ENCODE results near the gene REXO2.

REXO2 gene

DNA sequence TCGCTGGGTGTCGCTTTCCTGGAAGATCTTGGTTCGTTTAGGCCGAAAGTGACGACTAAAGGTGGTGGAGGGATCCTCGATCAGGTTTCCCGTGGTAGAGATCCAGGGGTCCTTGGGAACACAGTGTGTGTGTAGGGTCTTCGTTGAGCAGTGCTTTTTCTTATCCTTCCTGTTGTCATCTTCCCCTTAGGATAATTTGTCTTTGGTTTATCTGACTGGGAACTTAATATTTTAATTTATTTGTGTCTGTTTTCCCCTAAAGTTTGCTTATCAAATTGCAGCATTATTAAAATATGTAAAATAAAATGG is 38.4 kb upstream of the REXO2 start:
- H3K27ac ChIP-seq (ENCODE audit: low read depth in 2 of 2, low read length in 2 of 2): peak overlapping the region; percentile 97 to 99
- H3K36me3 ChIP-seq (ENCODE audit: control insufficient read depth in 2 of 2, insufficient read depth in 2 of 2, low read length in 2 of 2): peaks cover 9 to 12% of the 10 kb centered on the region in 2 donors
- peak overlapping the region; percentile 100 for H3K9ac ChIP-seq (ENCODE audit: low read depth in 1 of 2, low read length in 2 of 2)
- H3K4me1 ChIP-seq (ENCODE audit: control insufficient read depth in 2 of 2, insufficient read depth in 2 of 2, low read length in 2 of 2): peaks cover 9 to 11% of the 10 kb centered on the region in 2 donors
- peak overlapping the region; percentile 74 to 100 for H3K4me3 ChIP-seq (ENCODE audit: low read length in 2 of 2)
- H3K9me3 ChIP-seq (ENCODE audit: control insufficient read depth in 2 of 2, low read length in 2 of 2): no peaks in the 10 kb centered on the region
- no peaks in the 10 kb centered on the region for H3K27me3 ChIP-seq (ENCODE audit: control insufficient read depth in 2 of 2, insufficient read depth in 2 of 2, low read length in 2 of 2)

DNA sequence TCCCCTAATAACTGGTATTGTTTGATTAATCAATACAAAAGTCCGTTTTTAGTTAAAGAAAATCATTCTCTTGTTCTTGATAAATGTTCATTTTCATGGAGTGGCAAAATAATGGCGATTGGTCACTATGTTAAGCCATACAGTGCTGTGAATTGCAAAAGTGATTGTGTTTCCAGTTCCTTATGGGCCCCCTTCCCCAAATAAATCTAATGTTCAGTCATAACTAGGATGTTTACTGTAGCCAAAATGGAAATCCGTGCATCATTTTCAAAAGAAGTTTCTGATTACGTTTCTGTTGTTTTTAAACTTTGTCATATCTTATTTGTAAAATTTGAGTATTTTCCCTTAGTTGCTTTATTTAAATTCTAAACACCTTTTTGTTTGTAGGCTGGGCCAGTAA is 38.0 kb upstream of the REXO2 start:
- Histone ChIP-seq H3K9ac (ENCODE audit: low read depth in 1 of 2, low read length in 2 of 2) (peak overlapping the region; percentile 100), H3K4me1 (ENCODE audit: control insufficient read depth in 2 of 2, insufficient read depth in 2 of 2, low read length in 2 of 2) (peaks cover 7 to 9% of the 10 kb centered on the region in 2 donors), H3K27me3 (ENCODE audit: control insufficient read depth in 2 of 2, insufficient read depth in 2 of 2, low read length in 2 of 2) (no peaks in the 10 kb centered on the region), H3K9me3 (ENCODE audit: control insufficient read depth in 2 of 2, low read length in 2 of 2) (no peaks in the 10 kb centered on the region), H3K36me3 (ENCODE audit: control insufficient read depth in 2 of 2, insufficient read depth in 2 of 2, low read length in 2 of 2) (peaks cover 13 to 17% of the 10 kb centered on the region in 2 donors), H3K4me3 (ENCODE audit: low read length in 2 of 2) (peak overlapping the region; percentile 74 to 100), H3K27ac (ENCODE audit: low read depth in 2 of 2, low read length in 2 of 2) (peak overlapping the region in 1 of 2 donors; percentile 14)

DNA sequence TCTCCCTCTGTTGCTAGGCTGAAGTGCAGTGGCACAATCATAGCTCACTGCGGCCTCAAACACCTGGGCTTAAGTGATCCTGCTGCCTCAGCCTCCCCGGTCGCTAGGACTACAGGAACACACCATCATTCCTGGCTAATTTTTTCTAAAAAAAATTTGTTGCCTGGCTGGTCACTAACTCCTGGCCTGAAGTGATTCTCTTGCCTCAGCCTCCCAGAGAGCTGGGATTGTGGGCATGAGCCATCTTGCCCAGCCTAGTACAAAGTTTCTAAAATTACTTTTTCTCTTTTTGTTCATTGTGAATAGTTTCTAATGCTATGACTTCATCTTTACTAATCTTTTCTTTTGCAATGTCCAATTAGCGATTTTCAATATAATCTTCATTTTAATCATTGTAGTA is 26.3 kb upstream of the REXO2 start:
- H3K9me3 ChIP-seq (ENCODE audit: control insufficient read depth in 2 of 2, low read length in 2 of 2): no peaks in the 10 kb centered on the region
- H3K27me3 ChIP-seq (ENCODE audit: control insufficient read depth in 2 of 2, insufficient read depth in 2 of 2, low read length in 2 of 2): no peaks in the 10 kb centered on the region
- H3K4me1 ChIP-seq (ENCODE audit: control insufficient read depth in 2 of 2, insufficient read depth in 2 of 2, low read length in 2 of 2): no peaks in the 10 kb centered on the region
- H3K9ac ChIP-seq (ENCODE audit: low read depth in 1 of 2, low read length in 2 of 2): no peak overlapping the region
- H3K27ac ChIP-seq (ENCODE audit: low read depth in 2 of 2, low read length in 2 of 2): no peak overlapping the region
- no peak overlapping the region for H3K4me3 ChIP-seq (ENCODE audit: low read length in 2 of 2)
- peaks cover 18 to 19% of the 10 kb centered on the region in 2 donors for H3K36me3 ChIP-seq (ENCODE audit: control insufficient read depth in 2 of 2, insufficient read depth in 2 of 2, low read length in 2 of 2)

DNA sequence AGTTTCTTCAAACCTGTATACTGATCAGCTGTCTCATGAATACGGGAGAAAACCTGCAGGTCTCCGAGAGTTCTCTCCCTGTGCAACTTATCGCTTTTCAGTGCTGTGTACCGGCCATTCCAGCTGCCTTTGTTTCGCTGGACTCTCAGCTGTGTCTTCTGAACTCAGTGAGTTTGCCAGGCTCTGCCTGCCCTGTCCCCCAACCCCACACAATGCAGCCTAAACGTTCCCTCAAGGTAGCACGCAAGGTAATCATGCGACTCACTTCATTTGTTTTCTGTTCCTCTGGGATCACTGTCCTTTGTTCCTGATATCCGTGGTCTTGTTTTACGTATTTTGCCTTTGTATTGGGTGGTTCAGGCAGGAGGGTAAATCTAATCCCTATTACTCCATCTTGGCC is 25.3 kb upstream of the REXO2 start:
- Histone ChIP-seq H3K9me3 (ENCODE audit: control insufficient read depth in 2 of 2, low read length in 2 of 2) (no peaks in the 10 kb centered on the region), H3K36me3 (ENCODE audit: control insufficient read depth in 2 of 2, insufficient read depth in 2 of 2, low read length in 2 of 2) (peaks cover 13 to 14% of the 10 kb centered on the region in 2 donors), H3K9ac (ENCODE audit: low read depth in 1 of 2, low read length in 2 of 2) (no peak overlapping the region), H3K4me1 (ENCODE audit: control insufficient read depth in 2 of 2, insufficient read depth in 2 of 2, low read length in 2 of 2) (no peaks in the 10 kb centered on the region), H3K27me3 (ENCODE audit: control insufficient read depth in 2 of 2, insufficient read depth in 2 of 2, low read length in 2 of 2) (no peaks in the 10 kb centered on the region), H3K27ac (ENCODE audit: low read depth in 2 of 2, low read length in 2 of 2) (no peak overlapping the region), H3K4me3 (ENCODE audit: low read length in 2 of 2) (no peak overlapping the region)

DNA sequence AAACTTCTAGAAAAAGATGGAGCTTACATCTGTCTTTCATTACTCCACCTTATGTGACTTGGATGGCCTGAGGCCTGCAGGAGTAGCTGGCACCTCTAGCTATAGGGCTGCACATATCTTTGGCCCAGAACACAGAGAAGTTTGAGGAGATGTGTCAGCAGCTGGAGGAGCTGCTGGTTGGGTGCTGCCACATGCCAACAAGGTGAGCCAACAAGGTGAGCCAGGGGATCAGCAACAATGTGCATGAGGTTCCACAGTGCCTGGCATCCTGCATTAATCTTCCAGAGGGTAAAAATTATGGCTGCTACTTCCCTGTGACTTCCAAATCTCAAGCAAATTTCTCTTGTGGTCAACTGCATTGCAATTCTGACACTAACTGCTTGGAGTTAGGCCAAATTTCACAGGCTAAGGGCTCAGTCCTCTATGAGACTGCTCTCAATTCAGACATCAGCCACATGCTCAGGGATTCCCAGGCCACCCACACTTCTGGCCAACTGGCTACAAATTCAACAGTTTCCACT is 22.8 kb upstream of the REXO2 start:
- H3K27me3 ChIP-seq (ENCODE audit: control insufficient read depth in 2 of 2, insufficient read depth in 2 of 2, low read length in 2 of 2): no peaks in the 10 kb centered on the region
- H3K9me3 ChIP-seq (ENCODE audit: control insufficient read depth in 2 of 2, low read length in 2 of 2): no peaks in the 10 kb centered on the region
- H3K36me3 ChIP-seq (ENCODE audit: control insufficient read depth in 2 of 2, insufficient read depth in 2 of 2, low read length in 2 of 2): no peaks in the 10 kb centered on the region
- no peak overlapping the region for H3K27ac ChIP-seq (ENCODE audit: low read depth in 2 of 2, low read length in 2 of 2)
- no peak overlapping the region for H3K9ac ChIP-seq (ENCODE audit: low read depth in 1 of 2, low read length in 2 of 2)
- H3K4me3 ChIP-seq (ENCODE audit: low read length in 2 of 2): no peak overlapping the region
- H3K4me1 ChIP-seq (ENCODE audit: control insufficient read depth in 2 of 2, insufficient read depth in 2 of 2, low read length in 2 of 2): no peaks in the 10 kb centered on the region

DNA sequence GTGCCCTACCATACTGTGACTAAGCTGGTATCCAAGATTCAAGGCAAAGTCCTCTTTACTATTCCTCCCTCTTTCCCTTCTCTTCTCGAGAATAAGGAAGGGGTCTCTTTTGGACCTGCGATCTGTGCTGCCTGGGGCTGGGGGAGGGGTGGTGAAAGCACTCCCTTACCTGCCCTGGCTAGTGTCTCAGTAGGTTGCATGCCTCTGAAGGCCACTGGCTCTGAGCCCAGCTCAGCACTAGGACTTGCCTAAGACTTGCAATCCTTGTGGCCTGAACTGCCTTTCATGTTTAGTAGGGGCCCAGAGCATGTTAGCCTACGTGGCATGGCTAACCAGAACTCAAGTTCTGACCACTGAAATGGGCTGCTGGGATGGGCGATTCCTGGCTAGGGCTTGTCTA is 13.0 kb upstream of the REXO2 start:
- Histone ChIP-seq H3K9me3 (ENCODE audit: control insufficient read depth in 2 of 2, low read length in 2 of 2) (no peaks in the 10 kb centered on the region), H3K9ac (ENCODE audit: low read depth in 1 of 2, low read length in 2 of 2) (no peak overlapping the region), H3K27me3 (ENCODE audit: control insufficient read depth in 2 of 2, insufficient read depth in 2 of 2, low read length in 2 of 2) (no peaks in the 10 kb centered on the region), H3K27ac (ENCODE audit: low read depth in 2 of 2, low read length in 2 of 2) (no peak overlapping the region), H3K36me3 (ENCODE audit: control insufficient read depth in 2 of 2, insufficient read depth in 2 of 2, low read length in 2 of 2) (no peaks in the 10 kb centered on the region), H3K4me1 (ENCODE audit: control insufficient read depth in 2 of 2, insufficient read depth in 2 of 2, low read length in 2 of 2) (no peaks in the 10 kb centered on the region), H3K4me3 (ENCODE audit: low read length in 2 of 2) (no peak overlapping the region)

DNA sequence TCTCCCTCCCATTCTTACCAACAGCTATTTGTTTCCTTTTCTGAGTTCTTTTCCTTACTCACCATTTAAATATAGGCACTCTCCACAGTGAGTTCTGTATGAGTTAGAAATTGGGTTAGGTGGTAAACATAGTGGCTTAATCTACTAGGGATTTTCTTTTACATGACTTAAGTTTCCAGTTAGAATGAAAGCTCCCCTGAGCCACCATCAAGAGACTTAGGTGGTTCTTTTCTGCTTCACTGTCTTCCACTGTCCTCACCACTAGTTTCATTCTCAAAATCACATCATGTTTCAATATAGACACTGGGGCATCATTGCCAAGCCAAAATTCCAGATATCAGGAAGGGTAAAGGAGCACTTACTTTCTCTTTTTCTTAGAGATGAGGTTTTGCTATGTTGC is 9.0 kb upstream of the REXO2 start:
- Histone ChIP-seq H3K9me3 (ENCODE audit: control insufficient read depth in 2 of 2, low read length in 2 of 2) (no peaks in the 10 kb centered on the region), H3K36me3 (ENCODE audit: control insufficient read depth in 2 of 2, insufficient read depth in 2 of 2, low read length in 2 of 2) (no peaks in the 10 kb centered on the region), H3K4me1 (ENCODE audit: control insufficient read depth in 2 of 2, insufficient read depth in 2 of 2, low read length in 2 of 2) (no peaks in the 10 kb centered on the region), H3K27me3 (ENCODE audit: control insufficient read depth in 2 of 2, insufficient read depth in 2 of 2, low read length in 2 of 2) (no peaks in the 10 kb centered on the region), H3K27ac (ENCODE audit: low read depth in 2 of 2, low read length in 2 of 2) (no peak overlapping the region), H3K4me3 (ENCODE audit: low read length in 2 of 2) (no peak overlapping the region), H3K9ac (ENCODE audit: low read depth in 1 of 2, low read length in 2 of 2) (no peak overlapping the region)

DNA sequence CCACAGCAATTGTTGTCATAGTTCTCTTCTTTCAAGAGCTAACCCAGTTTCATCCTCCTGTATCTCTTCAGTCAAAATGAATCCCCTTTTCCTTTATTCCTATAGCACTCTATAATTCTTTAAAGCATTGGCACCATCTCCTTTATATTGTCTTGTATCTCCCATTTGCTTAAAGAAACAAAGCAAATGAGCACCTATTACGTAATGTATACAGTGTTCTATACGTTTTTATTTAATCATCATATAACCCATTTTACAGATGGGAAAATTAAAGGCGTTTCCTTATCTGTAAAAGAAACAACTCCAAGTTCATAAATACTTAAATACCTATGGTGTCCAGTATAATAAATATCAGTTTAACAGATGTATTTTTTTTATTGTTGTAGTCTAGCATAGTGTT is 6.4 kb upstream of the REXO2 start:
- Histone ChIP-seq H3K4me3 (ENCODE audit: low read length in 2 of 2) (no peak overlapping the region), H3K27me3 (ENCODE audit: control insufficient read depth in 2 of 2, insufficient read depth in 2 of 2, low read length in 2 of 2) (no peaks in the 10 kb centered on the region), H3K36me3 (ENCODE audit: control insufficient read depth in 2 of 2, insufficient read depth in 2 of 2, low read length in 2 of 2) (no peaks in the 10 kb centered on the region), H3K27ac (ENCODE audit: low read depth in 2 of 2, low read length in 2 of 2) (no peak overlapping the region), H3K9ac (ENCODE audit: low read depth in 1 of 2, low read length in 2 of 2) (no peak overlapping the region), H3K9me3 (ENCODE audit: control insufficient read depth in 2 of 2, low read length in 2 of 2) (no peaks in the 10 kb centered on the region), H3K4me1 (ENCODE audit: control insufficient read depth in 2 of 2, insufficient read depth in 2 of 2, low read length in 2 of 2) (no peaks in the 10 kb centered on the region)

DNA sequence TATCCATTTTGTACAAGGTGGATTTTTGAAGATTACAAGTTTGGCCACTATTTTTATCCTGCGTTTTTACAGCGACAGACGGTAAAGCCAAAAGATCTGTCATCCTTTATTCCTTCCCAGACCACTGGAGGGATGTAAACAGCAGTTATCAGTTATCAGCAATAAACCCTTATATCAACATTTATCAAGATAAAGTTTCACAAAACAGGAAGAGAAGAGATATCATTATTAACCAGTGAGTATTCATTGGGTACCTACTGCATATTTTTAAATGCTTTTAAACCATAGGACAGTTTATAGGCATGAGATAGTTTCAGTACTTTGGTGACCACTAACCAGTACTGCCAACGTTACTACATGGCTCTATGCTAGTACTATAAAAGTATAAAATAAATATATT is 5.9 kb upstream of the REXO2 start:
- Histone ChIP-seq H3K36me3 (ENCODE audit: control insufficient read depth in 2 of 2, insufficient read depth in 2 of 2, low read length in 2 of 2) (no peaks in the 10 kb centered on the region), H3K9me3 (ENCODE audit: control insufficient read depth in 2 of 2, low read length in 2 of 2) (no peaks in the 10 kb centered on the region), H3K4me3 (ENCODE audit: low read length in 2 of 2) (no peak overlapping the region), H3K4me1 (ENCODE audit: control insufficient read depth in 2 of 2, insufficient read depth in 2 of 2, low read length in 2 of 2) (no peaks in the 10 kb centered on the region), H3K27me3 (ENCODE audit: control insufficient read depth in 2 of 2, insufficient read depth in 2 of 2, low read length in 2 of 2) (no peaks in the 10 kb centered on the region), H3K27ac (ENCODE audit: low read depth in 2 of 2, low read length in 2 of 2) (no peak overlapping the region), H3K9ac (ENCODE audit: low read depth in 1 of 2, low read length in 2 of 2) (no peak overlapping the region)

DNA sequence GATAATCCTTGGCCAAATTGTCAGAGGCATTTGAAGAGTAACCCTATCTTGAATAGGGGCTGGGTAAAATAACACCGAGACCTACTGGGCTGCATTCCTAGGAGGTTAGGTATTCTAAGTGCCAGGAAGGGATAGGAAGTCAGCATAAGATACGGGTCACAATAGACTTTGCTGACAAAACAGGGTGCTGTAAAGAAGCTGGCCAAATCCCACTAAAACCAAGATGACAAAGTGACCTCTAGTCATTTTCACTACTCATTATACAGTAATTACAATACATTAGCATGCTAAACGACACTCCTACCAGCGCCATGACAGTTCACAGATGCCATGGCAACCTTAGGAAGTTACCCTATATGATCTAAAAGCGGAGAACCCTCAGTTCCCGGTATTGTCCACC is 964 bp upstream of the REXO2 start:
- H3K4me3 ChIP-seq (ENCODE audit: low read length in 2 of 2): no peak overlapping the region
- H3K36me3 ChIP-seq (ENCODE audit: control insufficient read depth in 2 of 2, insufficient read depth in 2 of 2, low read length in 2 of 2): no peaks in the 10 kb centered on the region
- no peaks in the 10 kb centered on the region for H3K27me3 ChIP-seq (ENCODE audit: control insufficient read depth in 2 of 2, insufficient read depth in 2 of 2, low read length in 2 of 2)
- no peak overlapping the region for H3K27ac ChIP-seq (ENCODE audit: low read depth in 2 of 2, low read length in 2 of 2)
- H3K4me1 ChIP-seq (ENCODE audit: control insufficient read depth in 2 of 2, insufficient read depth in 2 of 2, low read length in 2 of 2): peaks cover 6 to 10% of the 10 kb centered on the region in 2 donors
- H3K9me3 ChIP-seq (ENCODE audit: control insufficient read depth in 2 of 2, low read length in 2 of 2): no peaks in the 10 kb centered on the region
- no peak overlapping the region for H3K9ac ChIP-seq (ENCODE audit: low read depth in 1 of 2, low read length in 2 of 2)
